ENCODE data around the gene ZNRF3. TPM values are rescaled to one million over a fixed set of nuclear protein-coding genes. Genes with fewer than 3 reads are reported as not detected.
"Not testable (repeated sequence)": the region's sequence is repeated elsewhere in the genome, so short reads cannot be mapped to it uniquely, and the experiment has no call there.

Gene ZNRF3
- polyA plus RNA-seq, 1 donor (not counting 4 experiments of a cell fraction or from before 2014, with no cell fraction given): 2.6 TPM

- no peak for FAIRE-seq
- Histone ChIP-seq H3K4me3 (ENCODE audit: control insufficient read depth in 2 of 3, extremely low read depth in 1 of 3, insufficient read depth in 2 of 3, low read depth in 1 of 3, low read length in 3 of 3) (no peak overlapping the region), H3K9me3 (ENCODE audit: control insufficient read depth, low read depth, low read length) (no peaks in the 10 kb centered on the region), H3K9ac (ENCODE audit: control insufficient read depth, extremely low read depth, insufficient read depth, low read length) (no peak overlapping the region), H2AFZ (ENCODE audit: control insufficient read depth, low read length) (no peak overlapping the region), H3K27me3 (ENCODE audit: control insufficient read depth, extremely low read depth, insufficient read depth, low read length) (no peaks in the 10 kb centered on the region), H4K20me1 (ENCODE audit: control insufficient read depth, extremely low read depth, insufficient read depth, low read length) (no peaks in the 10 kb centered on the region), H3K9me1 (ENCODE audit: control insufficient read depth, extremely low read depth, insufficient read depth, low read length) (peaks cover 3% of the 10 kb centered on the region), H3K36me3 (ENCODE audit: control insufficient read depth in 2 of 2, extremely low read depth in 1 of 2, insufficient read depth in 2 of 2, low read length in 2 of 2) (no peaks in the 10 kb centered on the region), H3K27ac (ENCODE audit: control insufficient read depth, insufficient read depth, low read length) (no peak overlapping the region), H3K4me2 (ENCODE audit: control insufficient read depth, extremely low read depth, insufficient read depth, low read depth, low read length) (no peak overlapping the region), H3K4me1 (ENCODE audit: control insufficient read depth, extremely low read depth, insufficient read depth, low read length) (peaks cover 37% of the 10 kb centered on the region), H3K79me2 (ENCODE audit: control insufficient read depth, insufficient read depth, low read length) (peaks cover 8% of the 10 kb centered on the region)
- no peak for TF ChIP-seq EZH2 (IDR thresholded peaks at IDR 0.05; ENCODE audit: low read length)
- TF ChIP-seq, protein P1, sequence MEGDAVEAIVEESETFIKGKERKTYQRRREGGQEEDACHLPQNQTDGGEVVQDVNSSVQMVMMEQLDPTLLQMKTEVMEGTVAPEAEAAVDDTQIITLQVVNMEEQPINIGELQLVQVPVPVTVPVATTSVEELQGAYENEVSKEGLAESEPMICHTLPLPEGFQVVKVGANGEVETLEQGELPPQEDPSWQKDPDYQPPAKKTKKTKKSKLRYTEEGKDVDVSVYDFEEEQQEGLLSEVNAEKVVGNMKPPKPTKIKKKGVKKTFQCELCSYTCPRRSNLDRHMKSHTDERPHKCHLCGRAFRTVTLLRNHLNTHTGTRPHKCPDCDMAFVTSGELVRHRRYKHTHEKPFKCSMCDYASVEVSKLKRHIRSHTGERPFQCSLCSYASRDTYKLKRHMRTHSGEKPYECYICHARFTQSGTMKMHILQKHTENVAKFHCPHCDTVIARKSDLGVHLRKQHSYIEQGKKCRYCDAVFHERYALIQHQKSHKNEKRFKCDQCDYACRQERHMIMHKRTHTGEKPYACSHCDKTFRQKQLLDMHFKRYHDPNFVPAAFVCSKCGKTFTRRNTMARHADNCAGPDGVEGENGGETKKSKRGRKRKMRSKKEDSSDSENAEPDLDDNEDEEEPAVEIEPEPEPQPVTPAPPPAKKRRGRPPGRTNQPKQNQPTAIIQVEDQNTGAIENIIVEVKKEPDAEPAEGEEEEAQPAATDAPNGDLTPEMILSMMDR (optimal IDR thresholded peaks at IDR 0.05 in 1 of 3, IDR thresholded peaks at IDR 0.05 in 1 of 3, conservative IDR thresholded peaks at IDR 0.05 in 1 of 3; ENCODE audit: extremely low read depth in 1 of 3, insufficient read depth in 2 of 3, low read length in 3 of 3): no peak
- dilution Hi-C loops (cut with MboI; ENCODE audit: extremely low pct_ligation_motif_present, low sequenced_read_pairs): no loop called here
- DNase-seq (ENCODE audit: low read depth, low spot score): no peak
These were observed 24.1 kb downstream of the ZNRF3 start for GRCh38 chr22:28907311-28908008.

DNA sequence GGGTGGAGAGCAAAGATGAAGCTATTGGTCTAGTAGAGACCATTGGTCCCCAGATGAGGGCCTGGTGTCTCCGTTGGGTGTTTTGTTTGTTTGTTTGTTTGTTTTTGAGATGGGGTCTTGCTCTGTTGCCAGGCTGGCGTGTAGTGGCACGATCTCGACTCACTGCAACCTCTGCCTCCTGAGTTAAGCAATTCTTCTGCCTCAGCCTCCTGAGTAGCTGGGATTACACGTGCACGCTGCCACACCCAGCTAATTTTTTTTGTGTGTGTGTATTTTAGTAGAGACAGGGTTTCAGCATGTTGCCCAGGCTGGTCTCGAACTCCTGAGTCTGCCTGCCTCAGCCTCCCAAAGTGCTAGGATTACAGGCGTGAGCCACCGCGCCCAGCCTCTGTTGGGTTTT is 25.4 kb downstream of the ZNRF3 start:
- Histone ChIP-seq H3K9ac (ENCODE audit: control insufficient read depth, extremely low read depth, insufficient read depth, low read length) (peak overlapping the region; percentile 4), H3K27ac (ENCODE audit: control insufficient read depth, insufficient read depth, low read length) (peak overlapping the region; percentile 15), H3K4me2 (ENCODE audit: control insufficient read depth, extremely low read depth, insufficient read depth, low read depth, low read length) (peak overlapping the region; percentile 68), H3K4me1 (ENCODE audit: control insufficient read depth, extremely low read depth, insufficient read depth, low read length) (peaks cover 24% of the 10 kb centered on the region)
- H3K9me3 ChIP-seq (ENCODE audit: control insufficient read depth, low read depth, low read length); FAIRE-seq; dilution Hi-C loops (cut with MboI; ENCODE audit: extremely low pct_ligation_motif_present, low sequenced_read_pairs); DNase-seq (ENCODE audit: low read depth, low spot score); H3K79me2 ChIP-seq (ENCODE audit: control insufficient read depth, insufficient read depth, low read length); H4K20me1 ChIP-seq (ENCODE audit: control insufficient read depth, extremely low read depth, insufficient read depth, low read length); H3K27me3 ChIP-seq (ENCODE audit: control insufficient read depth, extremely low read depth, insufficient read depth, low read length); H2AFZ ChIP-seq (ENCODE audit: control insufficient read depth, low read length); H3K4me3 ChIP-seq (ENCODE audit: control insufficient read depth in 2 of 3, extremely low read depth in 1 of 3, insufficient read depth in 2 of 3, low read depth in 1 of 3, low read length in 3 of 3); H3K36me3 ChIP-seq (ENCODE audit: control insufficient read depth in 2 of 2, extremely low read depth in 1 of 2, insufficient read depth in 2 of 2, low read length in 2 of 2); H3K9me1 ChIP-seq (ENCODE audit: control insufficient read depth, extremely low read depth, insufficient read depth, low read length): not testable (repeated sequence)

- Histone ChIP-seq H4K20me1 (ENCODE audit: control insufficient read depth, extremely low read depth, insufficient read depth, low read length) (no peaks in the 10 kb centered on the region), H3K4me1 (ENCODE audit: control insufficient read depth, extremely low read depth, insufficient read depth, low read length) (peaks cover 18% of the 10 kb centered on the region), H3K4me2 (ENCODE audit: control insufficient read depth, extremely low read depth, insufficient read depth, low read depth, low read length) (no peak overlapping the region), H3K36me3 (ENCODE audit: control insufficient read depth in 2 of 2, extremely low read depth in 1 of 2, insufficient read depth in 2 of 2, low read length in 2 of 2) (no peaks in the 10 kb centered on the region), H3K4me3 (ENCODE audit: control insufficient read depth in 2 of 3, extremely low read depth in 1 of 3, insufficient read depth in 2 of 3, low read depth in 1 of 3, low read length in 3 of 3) (no peak overlapping the region), H3K79me2 (ENCODE audit: control insufficient read depth, insufficient read depth, low read length) (peaks cover 4% of the 10 kb centered on the region), H3K9me3 (ENCODE audit: control insufficient read depth, low read depth, low read length) (no peaks in the 10 kb centered on the region), H3K27me3 (ENCODE audit: control insufficient read depth, extremely low read depth, insufficient read depth, low read length) (no peaks in the 10 kb centered on the region), H3K27ac (ENCODE audit: control insufficient read depth, insufficient read depth, low read length) (peak overlapping the region; percentile 15), H3K9me1 (ENCODE audit: control insufficient read depth, extremely low read depth, insufficient read depth, low read length) (peaks cover 3% of the 10 kb centered on the region), H3K9ac (ENCODE audit: control insufficient read depth, extremely low read depth, insufficient read depth, low read length) (no peak overlapping the region), H2AFZ (ENCODE audit: control insufficient read depth, low read length) (no peak overlapping the region)
- no peak for FAIRE-seq
- dilution Hi-C loops (cut with MboI; ENCODE audit: extremely low pct_ligation_motif_present, low sequenced_read_pairs): no loop called here
- TF ChIP-seq, protein P1 (optimal IDR thresholded peaks at IDR 0.05 in 1 of 3, IDR thresholded peaks at IDR 0.05 in 1 of 3, conservative IDR thresholded peaks at IDR 0.05 in 1 of 3; ENCODE audit: extremely low read depth in 1 of 3, insufficient read depth in 2 of 3, low read length in 3 of 3): no peak
- DNase-seq (ENCODE audit: low read depth, low spot score): no peak
These were observed 26.0 kb downstream of the ZNRF3 start for GRCh38 chr22:28909375-28909774.
